ENCODE results near the gene CFAP210.
"Not testable (repeated sequence)": the region's sequence is repeated elsewhere in the genome, so short reads cannot be mapped to it uniquely, and the experiment has no call there.

CFAP210 gene

GRCh38 chr2:169712791-169713227 is 18.6 kb upstream of the CFAP210 start:
- DNase-seq (ENCODE audit: low spot score) = peak; percentile 12

GRCh38 chr2:169711751-169712509 is 17.7 kb upstream of the CFAP210 start:
- no peak for DNase-seq (ENCODE audit: low spot score)

GRCh38 chr2:169709981-169710380 is 15.8 kb upstream of the CFAP210 start:
- no peak for DNase-seq (ENCODE audit: low spot score)

- no peak for DNase-seq (ENCODE audit: low spot score)
These were observed 15.1 kb upstream of the CFAP210 start for GRCh38 chr2:169709331-169709730.

- DNase-seq (ENCODE audit: low spot score) = no peak
These were observed 13.4 kb upstream of the CFAP210 start for GRCh38 chr2:169707626-169708025.

- DNase-seq (ENCODE audit: low spot score) = no peak
These were observed 11.7 kb upstream of the CFAP210 start for GRCh38 chr2:169705927-169706326.

- DNase-seq (ENCODE audit: low spot score) = no peak
These were observed 10.0 kb upstream of the CFAP210 start for GRCh38 chr2:169704160-169704708.

- no peak for DNase-seq (ENCODE audit: low spot score)
These were observed 8.8 kb upstream of the CFAP210 start for GRCh38 chr2:169702996-169703395.

GRCh38 chr2:169699173-169699572 is 5.0 kb upstream of the CFAP210 start:
- DNase-seq (ENCODE audit: low spot score) = not testable (repeated sequence)

GRCh38 chr2:169696381-169696780 is 2.2 kb upstream of the CFAP210 start:
- DNase-seq (ENCODE audit: low spot score) = no peak

GRCh38 chr2:169694894-169695260 is 672 bp upstream of the CFAP210 start:
- DNase-seq (ENCODE audit: low spot score) = no peak

- no peak for DNase-seq (ENCODE audit: low spot score)
These were observed 845 bp downstream of the CFAP210 start for GRCh38 chr2:169693360-169693759.

- no peak for DNase-seq (ENCODE audit: low spot score)
These were observed 1.5 kb downstream of the CFAP210 start for GRCh38 chr2:169692718-169693117.

- DNase-seq (ENCODE audit: low spot score) = no peak
These were observed 3.2 kb downstream of the CFAP210 start for GRCh38 chr2:169690958-169691357.

GRCh38 chr2:169687943-169688342 is 6.3 kb downstream of the CFAP210 start:
- DNase-seq (ENCODE audit: low spot score) = not testable (repeated sequence)

- DNase-seq (ENCODE audit: low spot score) = not testable (repeated sequence)
These were observed 7.4 kb downstream of the CFAP210 start for GRCh38 chr2:169686825-169687224.

- not testable (repeated sequence) for DNase-seq (ENCODE audit: low spot score)
These were observed 9.5 kb downstream of the CFAP210 start for GRCh38 chr2:169684712-169685111.

GRCh38 chr2:169684135-169684565 is 10.1 kb downstream of the CFAP210 start:
- DNase-seq (ENCODE audit: low spot score) = no peak

- no peak for DNase-seq (ENCODE audit: low spot score)
These were observed 10.6 kb downstream of the CFAP210 start for GRCh38 chr2:169683425-169684134.

GRCh38 chr2:169683054-169683424 is 11.2 kb downstream of the CFAP210 start:
- DNase-seq (ENCODE audit: low spot score) = no peak

GRCh38 chr2:169676850-169677249 is 17.4 kb downstream of the CFAP210 start:
- no peak for DNase-seq (ENCODE audit: low spot score)

- no peak for DNase-seq (ENCODE audit: low spot score)
These were observed 17.8 kb downstream of the CFAP210 start for GRCh38 chr2:169676357-169676756.

- DNase-seq (ENCODE audit: low spot score) = no peak
These were observed 20.3 kb downstream of the CFAP210 start for GRCh38 chr2:169673921-169674320.
